HEK293 (cell line): ENCODE measurements around the gene ZNF275.

Experiments used
- CTCF ChIA-PET: fragments of 350-600 bp; formaldehyde crosslinking; extraction: SDS; loops from one replicate; lab custom pipeline; 2021; ENCODE audit warnings: antibody characterized with exemption; lab: Yijun Ruan, JAX
- POLR2A ChIA-PET: fragments of 300-600 bp; formaldehyde crosslinking; extraction: SDS; loops from one replicate; lab custom pipeline; 2020; ENCODE audit warnings: antibody characterized with exemption, inconsistent platforms; lab: Yijun Ruan, JAX
- H3K27ac ChIP-seq: fragments of 200-500 bp; sonication (Bioruptor generic); 2 replicates; pipeline ENCODE4 v1.5.1; 2014; ENCODE audit warnings: low read depth, low read length, control low read depth, inconsistent platforms; ENCODE audit errors: extremely low read depth
- H3K36me3 ChIP-seq, 2 experiments: fragments of 200-500 bp in 1 of 2; sonication (Bioruptor generic) in 1 of 2; 1 replicate in 1 of 2; 2 replicates in 1 of 2; pipeline ENCODE4 v1.5.1; 2014 to 2017; ENCODE audit warnings: inconsistent platforms in 2 of 2, low read length in 2 of 2; ENCODE audit not compliant: control insufficient read depth in 2 of 2, insufficient read depth in 1 of 2
- H3K4me1 ChIP-seq: fragments of 200-500 bp; sonication (Bioruptor generic); 2 replicates; pipeline ENCODE4 v1.5.1; 2014; ENCODE audit warnings: mild to moderate bottlenecking, low read length, inconsistent platforms; ENCODE audit not compliant: control insufficient read depth, insufficient read depth
- H3K4me3 ChIP-seq: 2 replicates; pipeline ENCODE4 v1.5.1; 2011; ENCODE audit warnings: low read depth, mild to moderate bottlenecking, control low read depth, low read length, moderate library complexity
- H3K9me3 ChIP-seq: fragments of 200-500 bp; sonication (Bioruptor generic); 2 replicates; pipeline ENCODE4 v1.5.1; 2014; ENCODE audit warnings: low read depth, low read length, inconsistent platforms; ENCODE audit not compliant: control insufficient read depth, insufficient read depth
- GLIS2 ChIP-seq: fragments of 450-650 bp; formaldehyde crosslinking; IDR thresholded peaks from 2 replicates; pipeline ENCODE4 v1.5.1; 2016; ENCODE audit warnings: missing biosample characterization, missing genetic modification characterization
- KLF10 ChIP-seq: fragments of 450-650 bp; IDR thresholded peaks from 2 replicates; pipeline ENCODE4 v1.5.1; 2018; ENCODE audit warnings: missing biosample characterization, mild to moderate bottlenecking, missing genetic modification characterization
- KLF8 ChIP-seq: fragments of 450-650 bp; formaldehyde crosslinking; IDR thresholded peaks from 2 replicates; pipeline ENCODE4 v1.5.1; 2016; ENCODE audit warnings: missing biosample characterization, missing genetic modification characterization
- MEIS1 ChIP-seq: sonication (generic); formaldehyde crosslinking; IDR thresholded peaks from 2 replicates; pipeline ENCODE4 v1.8.1; 2022; ENCODE audit warnings: missing genetic modification reagents, mild to moderate bottlenecking, borderline replicate concordance
- SP3 ChIP-seq: fragments of 450-650 bp; formaldehyde crosslinking; IDR thresholded peaks from 2 replicates; pipeline ENCODE4 v1.5.1; 2016; ENCODE audit warnings: missing biosample characterization, missing genetic modification characterization
- SP7 ChIP-seq: fragments of 450-650 bp; formaldehyde crosslinking; IDR thresholded peaks from 2 replicates; pipeline ENCODE4 v1.5.1; 2016; ENCODE audit warnings: missing biosample characterization, missing genetic modification characterization
- ZFP37 ChIP-seq: fragments of 450-650 bp; formaldehyde crosslinking; IDR thresholded peaks from 2 replicates; pipeline ENCODE4 v1.5.1; 2016; ENCODE audit warnings: missing biosample characterization, missing genetic modification characterization
- ZNF140 ChIP-seq: fragments of 450-650 bp; formaldehyde crosslinking; IDR thresholded peaks from 2 replicates; pipeline ENCODE4 v1.5.1; 2016; ENCODE audit warnings: missing biosample characterization, missing genetic modification characterization
- ZNF16 ChIP-seq: fragments of 450-650 bp; formaldehyde crosslinking; IDR thresholded peaks from 2 replicates; pipeline ENCODE4 v1.5.1; 2016; ENCODE audit warnings: low read depth, missing biosample characterization, missing genetic modification characterization
- ZNF169 ChIP-seq: fragments of 450-650 bp; formaldehyde crosslinking; IDR thresholded peaks from 2 replicates; pipeline ENCODE4 v1.5.1; 2016; ENCODE audit warnings: missing biosample characterization, missing genetic modification characterization
- ZNF23 ChIP-seq: fragments of 450-650 bp; formaldehyde crosslinking; IDR thresholded peaks from 2 replicates; pipeline ENCODE4 v1.5.1; 2016; ENCODE audit warnings: missing biosample characterization, missing genetic modification characterization, borderline replicate concordance
- ZNF266 ChIP-seq: fragments of 450-650 bp; formaldehyde crosslinking; IDR thresholded peaks from 2 replicates; pipeline ENCODE4 v1.5.1; 2016; ENCODE audit warnings: missing biosample characterization, missing genetic modification characterization, low read depth
- ZNF341 ChIP-seq: fragments of 450-650 bp; formaldehyde crosslinking; IDR thresholded peaks from 2 replicates; pipeline ENCODE4; 2016; ENCODE audit warnings: low read depth, missing biosample characterization, missing genetic modification characterization
- ZNF48 ChIP-seq: fragments of 450-650 bp; formaldehyde crosslinking; IDR thresholded peaks from 2 replicates; pipeline ENCODE4 v1.5.1; 2016; ENCODE audit warnings: missing biosample characterization, missing genetic modification characterization
- ZNF777 ChIP-seq: fragments of 450-650 bp; formaldehyde crosslinking; IDR thresholded peaks from 2 replicates; pipeline ENCODE4 v1.5.1; 2017; ENCODE audit warnings: missing biosample characterization, missing genetic modification characterization, borderline replicate concordance
- TF ChIP-seq, protein P1 (sequence below): fragments of 450-650 bp; formaldehyde crosslinking; conservative IDR thresholded peaks from 2 replicates; pipeline ENCODE4 v1.5.1; 2016; ENCODE audit warnings: low read depth, missing biosample characterization, missing genetic modification characterization
- TF ChIP-seq, protein P2 (sequence below): fragments of 450-650 bp; formaldehyde crosslinking; IDR thresholded peaks from 2 replicates; pipeline ENCODE4 v1.5.1; 2017; ENCODE audit warnings: missing biosample characterization, missing genetic modification characterization
- TF ChIP-seq, protein P3 (sequence below): fragments of 450-650 bp; formaldehyde crosslinking; IDR thresholded peaks from 2 replicates; pipeline ENCODE4 v1.5.1; 2016; ENCODE audit warnings: missing biosample characterization, missing genetic modification characterization
- TF ChIP-seq, protein P4 (sequence below): fragments of 450-650 bp; formaldehyde crosslinking; optimal IDR thresholded peaks from 2 replicates; pipeline ENCODE3; 2016; ENCODE audit warnings: missing biosample characterization, mild to moderate bottlenecking, missing genetic modification characterization
- TF ChIP-seq, protein P5 (sequence below): fragments of 450-650 bp; formaldehyde crosslinking; IDR thresholded peaks from 2 replicates; pipeline ENCODE4 v1.5.1; 2016; ENCODE audit warnings: missing biosample characterization, missing genetic modification characterization

ZNF275 gene, protein sequence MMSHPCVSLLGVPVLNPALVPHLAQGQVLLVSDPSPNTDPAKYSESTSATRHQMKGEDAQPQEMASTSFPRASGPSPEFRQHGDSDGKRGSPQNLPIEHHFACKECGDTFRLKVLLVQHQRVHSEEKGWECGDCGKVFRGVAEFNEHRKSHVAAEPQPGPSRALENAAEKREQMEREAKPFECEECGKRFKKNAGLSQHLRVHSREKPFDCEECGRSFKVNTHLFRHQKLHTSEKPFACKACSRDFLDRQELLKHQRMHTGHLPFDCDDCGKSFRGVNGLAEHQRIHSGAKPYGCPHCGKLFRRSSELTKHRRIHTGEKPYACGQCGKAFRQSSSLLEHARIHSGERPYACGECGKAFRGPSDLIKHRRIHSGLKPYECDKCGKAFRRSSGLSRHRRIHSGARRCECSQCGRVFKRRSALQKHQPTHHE

DNA sequence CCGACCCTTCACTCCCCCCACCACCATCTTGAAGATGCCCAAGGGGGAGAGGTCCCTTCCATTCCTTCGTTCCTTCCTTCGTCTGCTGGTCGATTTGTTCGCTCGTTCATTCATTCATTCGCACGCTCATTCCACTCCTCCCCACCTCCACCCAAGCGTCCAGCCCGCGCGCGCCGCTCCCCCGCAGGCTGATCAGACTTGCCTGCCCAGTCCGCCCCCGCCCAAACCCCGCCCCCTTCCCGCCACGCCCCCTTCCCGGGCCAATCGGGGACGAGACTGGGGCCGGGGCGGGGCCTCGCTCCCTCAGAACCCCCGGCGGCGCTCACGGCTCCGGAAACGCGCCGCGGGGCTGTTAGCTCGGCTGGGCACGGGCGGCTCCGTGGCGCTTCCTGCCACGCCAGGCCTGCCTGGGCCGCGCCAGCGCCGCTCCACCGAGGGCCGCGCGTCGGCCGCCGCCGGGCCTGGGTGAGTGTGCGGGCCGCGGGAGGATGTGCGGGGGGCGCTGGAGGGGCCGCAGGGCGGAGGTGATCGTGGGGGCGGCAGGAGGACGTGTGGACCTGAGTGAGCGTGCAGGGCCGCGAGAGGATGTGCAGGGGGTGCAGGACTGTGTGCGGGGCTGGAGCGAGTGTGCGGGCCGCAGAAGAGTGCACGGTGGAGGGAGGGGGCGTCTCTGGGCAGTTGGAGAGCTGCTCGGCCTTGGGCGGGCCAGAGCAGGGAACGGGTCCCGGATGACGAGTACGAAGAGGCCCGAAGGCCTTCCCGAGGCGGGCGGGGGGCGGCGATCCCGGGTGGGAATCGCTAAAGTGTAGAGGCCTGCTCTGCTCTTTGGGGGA is at the start of gene ZNF275:
ZNF275 (plus strand) TSS at position 333 of the 833 bp plus-strand sequence. CDS start 2,527 bp downstream, outside the sequence.
- CTCF ChIA-PET, result interaction anchor here (1.1 kb wide), 1 partner anchor 393 kb away, joined by 3 read pairs; no protein-coding TSS in a partner anchor
- H3K27ac ChIP-seq, result peak within 1 kb of the TSS; percentile 71; the same call in 1 of the 2 replicates
- TF ChIP-seq SP7 (0 out of 2 replicates have a peak, but pooled peaks have one; percentile 28), ZNF777 (tag by site-specific recombination) (no peak), MEIS1 (no peak), ZNF169 (no peak), ZNF23 (tag by site-specific recombination) (no peak), KLF8 (0 out of 2 replicates have a peak, but pooled peaks have one; percentile 30), ZNF48 (tag by site-specific recombination) (no peak), ZNF341 (tag by site-specific recombination) (peak; percentile 89), ZNF266 (no peak), KLF10 (tag by site-specific recombination) (peak; percentile 30; the same call in 1 of the 2 replicates), ZFP37 (tag by site-specific recombination) (no peak), SP3 (tag by site-specific recombination) (peak; percentile 57; the same call in 1 of the 2 replicates), ZNF16 (tag by site-specific recombination) (no peak), ZNF140 (tag by site-specific recombination) (no peak), GLIS2 (peak; percentile 44)
- TF ChIP-seq, protein P1, sequence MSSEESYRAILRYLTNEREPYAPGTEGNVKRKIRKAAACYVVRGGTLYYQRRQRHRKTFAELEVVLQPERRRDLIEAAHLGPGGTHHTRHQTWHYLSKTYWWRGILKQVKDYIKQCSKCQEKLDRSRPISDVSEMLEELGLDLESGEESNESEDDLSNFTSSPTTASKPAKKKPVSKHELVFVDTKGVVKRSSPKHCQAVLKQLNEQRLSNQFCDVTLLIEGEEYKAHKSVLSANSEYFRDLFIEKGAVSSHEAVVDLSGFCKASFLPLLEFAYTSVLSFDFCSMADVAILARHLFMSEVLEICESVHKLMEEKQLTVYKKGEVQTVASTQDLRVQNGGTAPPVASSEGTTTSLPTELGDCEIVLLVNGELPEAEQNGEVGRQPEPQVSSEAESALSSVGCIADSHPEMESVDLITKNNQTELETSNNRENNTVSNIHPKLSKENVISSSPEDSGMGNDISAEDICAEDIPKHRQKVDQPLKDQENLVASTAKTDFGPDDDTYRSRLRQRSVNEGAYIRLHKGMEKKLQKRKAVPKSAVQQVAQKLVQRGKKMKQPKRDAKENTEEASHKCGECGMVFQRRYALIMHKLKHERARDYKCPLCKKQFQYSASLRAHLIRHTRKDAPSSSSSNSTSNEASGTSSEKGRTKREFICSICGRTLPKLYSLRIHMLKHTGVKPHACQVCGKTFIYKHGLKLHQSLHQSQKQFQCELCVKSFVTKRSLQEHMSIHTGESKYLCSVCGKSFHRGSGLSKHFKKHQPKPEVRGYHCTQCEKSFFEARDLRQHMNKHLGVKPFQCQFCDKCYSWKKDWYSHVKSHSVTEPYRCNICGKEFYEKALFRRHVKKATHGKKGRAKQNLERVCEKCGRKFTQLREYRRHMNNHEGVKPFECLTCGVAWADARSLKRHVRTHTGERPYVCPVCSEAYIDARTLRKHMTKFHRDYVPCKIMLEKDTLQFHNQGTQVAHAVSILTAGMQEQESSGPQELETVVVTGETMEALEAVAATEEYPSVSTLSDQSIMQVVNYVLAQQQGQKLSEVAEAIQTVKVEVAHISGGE (tag by site-specific recombination), result peak; percentile 43; the same call in 1 of the 2 replicates
- TF ChIP-seq, protein P2, sequence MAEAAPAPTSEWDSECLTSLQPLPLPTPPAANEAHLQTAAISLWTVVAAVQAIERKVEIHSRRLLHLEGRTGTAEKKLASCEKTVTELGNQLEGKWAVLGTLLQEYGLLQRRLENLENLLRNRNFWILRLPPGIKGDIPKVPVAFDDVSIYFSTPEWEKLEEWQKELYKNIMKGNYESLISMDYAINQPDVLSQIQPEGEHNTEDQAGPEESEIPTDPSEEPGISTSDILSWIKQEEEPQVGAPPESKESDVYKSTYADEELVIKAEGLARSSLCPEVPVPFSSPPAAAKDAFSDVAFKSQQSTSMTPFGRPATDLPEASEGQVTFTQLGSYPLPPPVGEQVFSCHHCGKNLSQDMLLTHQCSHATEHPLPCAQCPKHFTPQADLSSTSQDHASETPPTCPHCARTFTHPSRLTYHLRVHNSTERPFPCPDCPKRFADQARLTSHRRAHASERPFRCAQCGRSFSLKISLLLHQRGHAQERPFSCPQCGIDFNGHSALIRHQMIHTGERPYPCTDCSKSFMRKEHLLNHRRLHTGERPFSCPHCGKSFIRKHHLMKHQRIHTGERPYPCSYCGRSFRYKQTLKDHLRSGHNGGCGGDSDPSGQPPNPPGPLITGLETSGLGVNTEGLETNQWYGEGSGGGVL (tag by site-specific recombination), result peak; percentile 29; the same call in 1 of the 2 replicates
- TF ChIP-seq, protein P3, sequence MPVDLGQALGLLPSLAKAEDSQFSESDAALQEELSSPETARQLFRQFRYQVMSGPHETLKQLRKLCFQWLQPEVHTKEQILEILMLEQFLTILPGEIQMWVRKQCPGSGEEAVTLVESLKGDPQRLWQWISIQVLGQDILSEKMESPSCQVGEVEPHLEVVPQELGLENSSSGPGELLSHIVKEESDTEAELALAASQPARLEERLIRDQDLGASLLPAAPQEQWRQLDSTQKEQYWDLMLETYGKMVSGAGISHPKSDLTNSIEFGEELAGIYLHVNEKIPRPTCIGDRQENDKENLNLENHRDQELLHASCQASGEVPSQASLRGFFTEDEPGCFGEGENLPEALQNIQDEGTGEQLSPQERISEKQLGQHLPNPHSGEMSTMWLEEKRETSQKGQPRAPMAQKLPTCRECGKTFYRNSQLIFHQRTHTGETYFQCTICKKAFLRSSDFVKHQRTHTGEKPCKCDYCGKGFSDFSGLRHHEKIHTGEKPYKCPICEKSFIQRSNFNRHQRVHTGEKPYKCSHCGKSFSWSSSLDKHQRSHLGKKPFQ, result no peak
- TF ChIP-seq, protein P4, sequence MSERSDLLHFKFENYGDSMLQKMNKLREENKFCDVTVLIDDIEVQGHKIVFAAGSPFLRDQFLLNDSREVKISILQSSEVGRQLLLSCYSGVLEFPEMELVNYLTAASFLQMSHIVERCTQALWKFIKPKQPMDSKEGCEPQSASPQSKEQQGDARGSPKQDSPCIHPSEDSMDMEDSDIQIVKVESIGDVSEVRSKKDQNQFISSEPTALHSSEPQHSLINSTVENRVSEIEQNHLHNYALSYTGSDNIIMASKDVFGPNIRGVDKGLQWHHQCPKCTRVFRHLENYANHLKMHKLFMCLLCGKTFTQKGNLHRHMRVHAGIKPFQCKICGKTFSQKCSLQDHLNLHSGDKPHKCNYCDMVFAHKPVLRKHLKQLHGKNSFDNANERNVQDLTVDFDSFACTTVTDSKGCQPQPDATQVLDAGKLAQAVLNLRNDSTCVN (tag by site-specific recombination), result peak; percentile 78
- TF ChIP-seq, protein P5, sequence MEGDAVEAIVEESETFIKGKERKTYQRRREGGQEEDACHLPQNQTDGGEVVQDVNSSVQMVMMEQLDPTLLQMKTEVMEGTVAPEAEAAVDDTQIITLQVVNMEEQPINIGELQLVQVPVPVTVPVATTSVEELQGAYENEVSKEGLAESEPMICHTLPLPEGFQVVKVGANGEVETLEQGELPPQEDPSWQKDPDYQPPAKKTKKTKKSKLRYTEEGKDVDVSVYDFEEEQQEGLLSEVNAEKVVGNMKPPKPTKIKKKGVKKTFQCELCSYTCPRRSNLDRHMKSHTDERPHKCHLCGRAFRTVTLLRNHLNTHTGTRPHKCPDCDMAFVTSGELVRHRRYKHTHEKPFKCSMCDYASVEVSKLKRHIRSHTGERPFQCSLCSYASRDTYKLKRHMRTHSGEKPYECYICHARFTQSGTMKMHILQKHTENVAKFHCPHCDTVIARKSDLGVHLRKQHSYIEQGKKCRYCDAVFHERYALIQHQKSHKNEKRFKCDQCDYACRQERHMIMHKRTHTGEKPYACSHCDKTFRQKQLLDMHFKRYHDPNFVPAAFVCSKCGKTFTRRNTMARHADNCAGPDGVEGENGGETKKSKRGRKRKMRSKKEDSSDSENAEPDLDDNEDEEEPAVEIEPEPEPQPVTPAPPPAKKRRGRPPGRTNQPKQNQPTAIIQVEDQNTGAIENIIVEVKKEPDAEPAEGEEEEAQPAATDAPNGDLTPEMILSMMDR (tag by site-specific recombination), result peak; percentile 42; the same call in 1 of the 2 replicates

More for the DNA sequence above, at the start of gene ZNF275:
- peaks cover 0 to 34% of the 10 kb centered on the region in 2 experiments; a peak in 1 of 3 replicates for H3K36me3 ChIP-seq
- POLR2A ChIA-PET, result interaction anchor here (1.0 to 1.3 kb wide), 2 partner anchors 9 to 20 kb away, joined by 3 to 4 read pairs; no protein-coding TSS in a partner anchor
- peak within 1 kb of the TSS; percentile 72 for H3K4me3 ChIP-seq
- no peaks in the 10 kb centered on the region for H3K9me3 ChIP-seq
- no peaks in the 10 kb centered on the region for H3K4me1 ChIP-seq
